Measurements from ENCODE around the gene SLC22A13. TPM values are rescaled to one million over a fixed set of nuclear protein-coding genes. Genes with fewer than 3 reads are reported as not detected.

Gene SLC22A13
- polyA plus RNA-seq, 1 donor (not counting 4 experiments of a cell fraction or from before 2014, with no cell fraction given) = 0.25 TPM

DNA sequence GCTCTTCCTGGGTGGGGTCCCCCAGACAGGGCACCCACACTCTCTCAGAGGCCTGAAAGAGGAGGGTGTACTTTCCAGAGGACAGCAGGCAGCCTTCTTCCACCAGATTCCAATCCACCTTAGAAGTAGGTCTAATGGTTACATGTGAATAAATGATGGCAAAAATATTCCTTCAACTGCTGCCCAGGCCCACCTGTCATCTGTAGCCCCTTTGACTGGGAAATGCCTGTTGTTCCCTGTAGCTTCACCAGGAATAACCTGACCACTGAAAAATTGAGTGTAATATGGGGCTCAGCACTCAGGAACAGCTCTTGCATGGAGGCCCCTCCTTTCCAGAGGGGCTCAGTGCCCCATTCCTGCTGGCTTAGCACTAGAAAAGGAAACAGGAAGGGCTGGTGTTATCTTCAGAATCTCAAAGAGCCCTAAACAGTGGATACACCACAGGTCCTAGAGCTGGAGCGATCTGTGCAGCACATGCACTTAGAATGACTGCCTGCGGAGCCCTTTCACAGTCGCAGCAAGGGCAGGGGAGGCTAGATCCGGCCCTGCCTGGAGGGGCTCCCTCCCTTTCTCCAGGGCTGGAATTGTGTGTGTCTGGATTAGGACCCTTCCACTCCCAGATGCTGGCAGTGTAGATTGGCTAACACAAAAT lies 48.6 kb downstream of the SLC22A13 start:
- H3K27me3 ChIP-seq (ENCODE audit: control insufficient read depth, extremely low read depth, insufficient read depth, low read length) = peaks cover 4% of the 10 kb centered on the region
- H3K9ac ChIP-seq (ENCODE audit: control insufficient read depth, extremely low read depth, insufficient read depth, low read length) = no peak overlapping the region
- no peak overlapping the region for H3K27ac ChIP-seq (ENCODE audit: control insufficient read depth, insufficient read depth, low read length)
- H3K36me3 ChIP-seq (ENCODE audit: control insufficient read depth in 2 of 2, extremely low read depth in 1 of 2, insufficient read depth in 2 of 2, low read length in 2 of 2) = peaks cover 0 to 1% of the 10 kb centered on the region in 2 experiments
- no peaks in the 10 kb centered on the region for H3K9me1 ChIP-seq (ENCODE audit: control insufficient read depth, extremely low read depth, insufficient read depth, low read length)
- no peak overlapping the region for H3K4me3 ChIP-seq (ENCODE audit: control insufficient read depth in 2 of 3, extremely low read depth in 1 of 3, insufficient read depth in 2 of 3, low read depth in 1 of 3, low read length in 3 of 3)
- no peaks in the 10 kb centered on the region for H4K20me1 ChIP-seq (ENCODE audit: control insufficient read depth, extremely low read depth, insufficient read depth, low read length)
- DNase-seq (ENCODE audit: low read depth, low spot score) (no peak), FAIRE-seq (no peak)
- no peaks in the 10 kb centered on the region for H3K9me3 ChIP-seq (ENCODE audit: control insufficient read depth, low read depth, low read length)
- H3K4me1 ChIP-seq (ENCODE audit: control insufficient read depth, extremely low read depth, insufficient read depth, low read length) = no peaks in the 10 kb centered on the region
- no peak for TF ChIP-seq EZH2 (IDR thresholded peaks at IDR 0.05; ENCODE audit: low read length)
- TF ChIP-seq, protein P1, sequence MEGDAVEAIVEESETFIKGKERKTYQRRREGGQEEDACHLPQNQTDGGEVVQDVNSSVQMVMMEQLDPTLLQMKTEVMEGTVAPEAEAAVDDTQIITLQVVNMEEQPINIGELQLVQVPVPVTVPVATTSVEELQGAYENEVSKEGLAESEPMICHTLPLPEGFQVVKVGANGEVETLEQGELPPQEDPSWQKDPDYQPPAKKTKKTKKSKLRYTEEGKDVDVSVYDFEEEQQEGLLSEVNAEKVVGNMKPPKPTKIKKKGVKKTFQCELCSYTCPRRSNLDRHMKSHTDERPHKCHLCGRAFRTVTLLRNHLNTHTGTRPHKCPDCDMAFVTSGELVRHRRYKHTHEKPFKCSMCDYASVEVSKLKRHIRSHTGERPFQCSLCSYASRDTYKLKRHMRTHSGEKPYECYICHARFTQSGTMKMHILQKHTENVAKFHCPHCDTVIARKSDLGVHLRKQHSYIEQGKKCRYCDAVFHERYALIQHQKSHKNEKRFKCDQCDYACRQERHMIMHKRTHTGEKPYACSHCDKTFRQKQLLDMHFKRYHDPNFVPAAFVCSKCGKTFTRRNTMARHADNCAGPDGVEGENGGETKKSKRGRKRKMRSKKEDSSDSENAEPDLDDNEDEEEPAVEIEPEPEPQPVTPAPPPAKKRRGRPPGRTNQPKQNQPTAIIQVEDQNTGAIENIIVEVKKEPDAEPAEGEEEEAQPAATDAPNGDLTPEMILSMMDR (optimal IDR thresholded peaks at IDR 0.05 in 1 of 3, IDR thresholded peaks at IDR 0.05 in 1 of 3, conservative IDR thresholded peaks at IDR 0.05 in 1 of 3; ENCODE audit: extremely low read depth in 1 of 3, insufficient read depth in 2 of 3, low read length in 3 of 3) = no peak
- no peak overlapping the region for H2AFZ ChIP-seq (ENCODE audit: control insufficient read depth, low read length)
- H3K79me2 ChIP-seq (ENCODE audit: control insufficient read depth, insufficient read depth, low read length) = no peaks in the 10 kb centered on the region
- dilution Hi-C loops (cut with MboI; ENCODE audit: extremely low pct_ligation_motif_present, low sequenced_read_pairs) = no loop called here
- H3K4me2 ChIP-seq (ENCODE audit: control insufficient read depth, extremely low read depth, insufficient read depth, low read depth, low read length) = no peak overlapping the region

DNA sequence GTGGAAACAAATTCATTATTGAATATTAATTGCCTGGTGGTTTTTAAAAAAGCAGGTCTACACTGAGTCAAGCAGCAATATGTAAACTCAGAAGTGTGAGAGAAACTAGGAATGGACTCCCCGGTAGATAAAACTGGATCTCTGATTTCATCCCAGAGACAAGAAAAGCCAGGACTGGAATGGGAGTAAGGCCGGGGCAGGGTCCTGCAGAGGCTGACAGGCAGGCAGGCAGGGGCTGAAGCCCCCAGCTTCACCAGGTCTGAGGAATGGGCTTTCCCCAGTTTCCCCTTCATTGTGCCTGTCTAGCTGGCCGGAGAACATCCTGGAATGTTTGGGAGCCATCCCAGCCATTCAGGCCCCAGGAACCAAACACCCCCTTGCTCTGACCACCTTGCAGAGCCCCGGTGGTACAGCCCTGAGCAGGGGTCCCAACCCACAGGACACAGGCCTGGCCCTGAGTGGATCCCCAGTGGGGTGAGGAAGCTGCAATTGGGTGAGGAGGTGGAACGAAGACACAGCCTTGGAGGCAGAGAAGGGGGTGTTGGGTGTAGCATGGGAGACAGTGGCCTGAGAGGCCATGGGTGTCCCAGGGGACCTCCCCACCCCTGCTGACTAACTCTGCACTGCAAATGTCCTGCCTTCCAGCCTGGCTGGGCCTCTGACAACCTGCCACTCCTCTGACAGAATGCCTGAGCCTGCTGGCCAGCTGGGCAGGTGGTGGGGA lies 49.3 kb downstream of the SLC22A13 start:
- H3K36me3 ChIP-seq (ENCODE audit: control insufficient read depth in 2 of 2, extremely low read depth in 1 of 2, insufficient read depth in 2 of 2, low read length in 2 of 2) = peaks cover 0 to 1% of the 10 kb centered on the region in 2 experiments
- H3K9me1 ChIP-seq (ENCODE audit: control insufficient read depth, extremely low read depth, insufficient read depth, low read length) = no peaks in the 10 kb centered on the region
- TF ChIP-seq EZH2 (IDR thresholded peaks at IDR 0.05; ENCODE audit: low read length) = no peak
- TF ChIP-seq, protein P1 (optimal IDR thresholded peaks at IDR 0.05 in 1 of 3, IDR thresholded peaks at IDR 0.05 in 1 of 3, conservative IDR thresholded peaks at IDR 0.05 in 1 of 3; ENCODE audit: extremely low read depth in 1 of 3, insufficient read depth in 2 of 3, low read length in 3 of 3) = no peak
- no peaks in the 10 kb centered on the region for H4K20me1 ChIP-seq (ENCODE audit: control insufficient read depth, extremely low read depth, insufficient read depth, low read length)
- no peak overlapping the region for H3K4me3 ChIP-seq (ENCODE audit: control insufficient read depth in 2 of 3, extremely low read depth in 1 of 3, insufficient read depth in 2 of 3, low read depth in 1 of 3, low read length in 3 of 3)
- H3K4me1 ChIP-seq (ENCODE audit: control insufficient read depth, extremely low read depth, insufficient read depth, low read length) = no peaks in the 10 kb centered on the region
- no peak for FAIRE-seq
- peaks cover 4% of the 10 kb centered on the region for H3K27me3 ChIP-seq (ENCODE audit: control insufficient read depth, extremely low read depth, insufficient read depth, low read length)
- dilution Hi-C loops (cut with MboI; ENCODE audit: extremely low pct_ligation_motif_present, low sequenced_read_pairs) = no loop called here
- no peak overlapping the region for H2AFZ ChIP-seq (ENCODE audit: control insufficient read depth, low read length)
- H3K9me3 ChIP-seq (ENCODE audit: control insufficient read depth, low read depth, low read length) = no peaks in the 10 kb centered on the region
- no peaks in the 10 kb centered on the region for H3K79me2 ChIP-seq (ENCODE audit: control insufficient read depth, insufficient read depth, low read length)
- no peak for DNase-seq (ENCODE audit: low read depth, low spot score)
- H3K4me2 ChIP-seq (ENCODE audit: control insufficient read depth, extremely low read depth, insufficient read depth, low read depth, low read length) = no peak overlapping the region
- no peak overlapping the region for H3K27ac ChIP-seq (ENCODE audit: control insufficient read depth, insufficient read depth, low read length)
- no peak overlapping the region for H3K9ac ChIP-seq (ENCODE audit: control insufficient read depth, extremely low read depth, insufficient read depth, low read length)

All from keratinocyte (primary cell).